Jurkat, Clone E6-1 (cell line): ENCODE data around the gene JUN.

Experiments
- DNase-seq: peaks from one replicate; pipeline ENCODE4 v3.0.0-alpha.2; 2011; ENCODE audit warnings: low read depth, low spot score
- H3K4me3 ChIP-seq: 2 replicates; pipeline ENCODE4 v1.5.1; 2011; ENCODE audit warnings: mild to moderate bottlenecking, low read length, control low read depth, moderate library complexity

JUN gene

GRCh38 chr1:58786184-58786926 lies 2.5 kb upstream of the JUN start:
- no peak for DNase-seq
- H3K4me3 ChIP-seq, result no peak overlapping the region

- DNase-seq, result peak; percentile 67
- H3K4me3 ChIP-seq, result peak overlapping the region; percentile 69
These were observed 1.7 kb upstream of the JUN start for GRCh38 chr1:58785442-58786058.

GRCh38 chr1:58784758-58785441 lies 1.1 kb upstream of the JUN start:
- peak overlapping the region; percentile 69 for H3K4me3 ChIP-seq
- peak; percentile 55 for DNase-seq

GRCh38 chr1:58783090-58783992 lies 506 bp downstream of the JUN start:
- peak overlapping the region; percentile 69 for H3K4me3 ChIP-seq
- DNase-seq, result peak; percentile 37

GRCh38 chr1:58782178-58783089 lies 1.4 kb downstream of the JUN start:
- peak; percentile 27 for DNase-seq
- peak overlapping the region; percentile 69 for H3K4me3 ChIP-seq

- peak; percentile 8 for DNase-seq
These were observed 2.2 kb downstream of the JUN start for GRCh38 chr1:58781541-58782177.

GRCh38 chr1:58780836-58781452 lies 2.9 kb downstream of the JUN start:
- H3K4me3 ChIP-seq, result no peak overlapping the region
- DNase-seq, result no peak

More at GRCh38 chr1:58781541-58782177, 2.2 kb downstream of the JUN start:
- H3K4me3 ChIP-seq, result peak overlapping the region; percentile 35

- no peak for DNase-seq
- no peak overlapping the region for H3K4me3 ChIP-seq
These were observed 3.4 kb downstream of the JUN start for GRCh38 chr1:58780411-58780810.

- DNase-seq, result no peak
- no peak overlapping the region for H3K4me3 ChIP-seq
These were observed 4.0 kb downstream of the JUN start for GRCh38 chr1:58779801-58780382.

- no peak overlapping the region for H3K4me3 ChIP-seq
- DNase-seq, result no peak
These were observed 4.6 kb downstream of the JUN start for GRCh38 chr1:58779059-58779754.

GRCh38 chr1:58778385-58779000 lies 5.4 kb downstream of the JUN start:
- H3K4me3 ChIP-seq, result no peak overlapping the region
- DNase-seq, result no peak

- no peak overlapping the region for H3K4me3 ChIP-seq
- DNase-seq, result no peak
These were observed 9.8 kb downstream of the JUN start for GRCh38 chr1:58774027-58774426.

GRCh38 chr1:58773406-58773840 lies 10.4 kb downstream of the JUN start:
- peak; percentile 68 for DNase-seq
- H3K4me3 ChIP-seq, result no peak overlapping the region

- DNase-seq, result no peak
- H3K4me3 ChIP-seq, result no peak overlapping the region
These were observed 14.0 kb downstream of the JUN start for GRCh38 chr1:58769809-58770320.

- no peak overlapping the region for H3K4me3 ChIP-seq
- no peak for DNase-seq
These were observed 14.7 kb downstream of the JUN start for GRCh38 chr1:58768971-58769808.
